ENCODE results near the gene SLC35G1. TPM values are rescaled to one million over a fixed set of nuclear protein-coding genes. Genes with fewer than 3 reads are reported as not detected.

The SLC35G1 gene
- total RNA-seq (2021; fragmentation: NEBNext Ultra II Directional; extraction: Animal tissue kit (Norgen Biotek cat#: 25700)): 6.2 and 6.9 TPM in 2 replicates
- 3.9 and 6.4 TPM in 2 replicates for polyA plus RNA-seq (2011; rRNA removed)
- 5.4 TPM for polyA plus RNA-seq (2011; cell fraction: cytosol; rRNA removed)
- polyA plus RNA-seq (2011; cell fraction: nucleus; rRNA removed): 6.0 TPM
- polyA plus RNA-seq (2012, experiment 1 of 2): 3.2 to 4.8 TPM (median 4.3 TPM) in 4 replicates
- 0.72 TPM for polyA plus RNA-seq (2012, experiment 2 of 2)
- 6.5 TPM for polyA plus RNA-seq (2013, experiment 1 of 2)
- 6.5 TPM for polyA plus RNA-seq (2013, experiment 2 of 2)
- polyA minus RNA-seq (2011; rRNA and poly(A)+ RNA removed): 8.5 and 11.0 TPM in 2 replicates
- 2.1 TPM for polyA minus RNA-seq (2011; cell fraction: cytosol; rRNA and poly(A)+ RNA removed)
- 15.0 TPM for polyA minus RNA-seq (2011; cell fraction: nucleus; rRNA and poly(A)+ RNA removed)
- long read RNA-seq, experiment 1, partial matches to known transcripts: 0 of 1 reads
- long read RNA-seq, experiment 1, other reads (novel, unspliced or antisense): 1 of 1 reads
- long read RNA-seq, experiment 2, partial matches to known transcripts: 0 of 1 reads
- long read RNA-seq, experiment 2, other reads (novel, unspliced or antisense): 1 of 1 reads

GRCh38 chr10:93893646-93894515 lies at the start of gene SLC35G1:
Gene SLC35G1, plus strand, starts transcription at chr10:93893978. Its CDS starts 56 bp downstream, at chr10:93894034.
- H3K27me3 ChIP-seq (replicated peaks in 1 of 4; ENCODE audit: control insufficient read depth in 3 of 4, extremely low read depth in 1 of 4, insufficient read depth in 3 of 4, low read length in 3 of 4): peaks cover 0 to 17% (median 12%) of the 10 kb centered on the region in 4 experiments; a peak in 6 of 7 replicates
- FAIRE-seq (no peak), DNase-seq (ENCODE audit: low read depth in 1 of 2, low spot score in 2 of 2) (peak; percentile 49 to 76)
- H3K9me3 ChIP-seq (ENCODE audit: insufficient read depth in 2 of 2, low read depth in 1 of 2, low read length in 1 of 2): no peaks in the 10 kb centered on the region
- ChIA-PET POLR2A (ENCODE audit: partially characterized antibody) (interaction anchor here (0.6 to 1.3 kb wide), 2 partner anchors 23 to 106 kb away, joined by 3 read pairs; no protein-coding TSS in a partner anchor), CTCF (ENCODE audit: partially characterized antibody) (interaction anchor here (1.0 to 1.6 kb wide), 7 partner anchors 26 to 520 kb away, joined by 3 read pairs; no protein-coding TSS in a partner anchor)
- peak within 1 kb of the TSS; percentile 95 for H2AFZ ChIP-seq (ENCODE audit: low read length)
- H2BK15ac ChIP-seq (ENCODE audit: low read length): no peak within 1 kb of the TSS; the same call in 1 of the 2 replicates
- no peak within 1 kb of the TSS for H3K23ac ChIP-seq (ENCODE audit: insufficient read length)
- WGBS, 2 experiments (ENCODE audit: extremely low coverage in 1 of 2, insufficient coverage in 1 of 2, insufficient read length in 1 of 2, insufficient replicate concordance in 2 of 2, low coverage in 1 of 2, low lambda C conversion rate in 2 of 2, missing lambda C conversion rate in 1 of 2): 4% methylated on average over 50 of the region's 82 CpGs; no CpG with 5 or more reads in 1 of the 2 experiments
- H3K79me2 ChIP-seq (ENCODE audit: control insufficient read depth in 1 of 2, insufficient read depth in 2 of 2, low read length in 2 of 2): 0 out of 4 replicates have a peak, but pooled peaks cover 0 to 2% of the 10 kb centered on the region in 2 experiments
- no peaks in the 10 kb centered on the region for H3K36me3 ChIP-seq (ENCODE audit: control insufficient read depth in 2 of 4, insufficient read depth in 4 of 4, low read length in 3 of 4)
- H3K27ac ChIP-seq (ENCODE audit: low read depth, low read length): no peak within 1 kb of the TSS
- H2BK20ac ChIP-seq (ENCODE audit: low read length): no peak within 1 kb of the TSS
- H4K91ac ChIP-seq (replicated peaks; ENCODE audit: insufficient read length, low read length): peak within 1 kb of the TSS; percentile 79
- H2BK5ac ChIP-seq (ENCODE audit: low read depth, low read length): no peak within 1 kb of the TSS; the same call in 1 of the 2 replicates
- H3K4ac ChIP-seq (replicated peaks; ENCODE audit: insufficient read length, low read depth, low read length): no peak within 1 kb of the TSS
- H4K8ac ChIP-seq (ENCODE audit: extremely low read depth, insufficient read depth, low read length): peak within 1 kb of the TSS; percentile 85; the same call in 1 of the 2 replicates
- peak within 1 kb of the TSS; percentile 27 for H4K5ac ChIP-seq (ENCODE audit: insufficient read length, low read depth, low read length)
- H3K4me3 ChIP-seq (ENCODE audit: extremely low read depth in 1 of 4, insufficient read depth in 2 of 4, low read depth in 3 of 4, low read length in 4 of 4): peak within 1 kb of the TSS; percentile 64 to 75 (median 69)
- peak within 1 kb of the TSS; percentile 91; the same call in 1 of the 2 replicates for H2BK12ac ChIP-seq (ENCODE audit: low read depth, low read length)
- H3K23me2 ChIP-seq (ENCODE audit: low read depth, low read length): peaks cover 8% of the 10 kb centered on the region
- no peak within 1 kb of the TSS for H3K56ac ChIP-seq (replicated peaks; ENCODE audit: insufficient read length, low read depth, low read length)
- no peak within 1 kb of the TSS for H3K14ac ChIP-seq (ENCODE audit: insufficient read length)
- peak within 1 kb of the TSS; percentile 74 to 84 for H3K4me2 ChIP-seq (ENCODE audit: insufficient read depth in 1 of 2, low read depth in 2 of 2, low read length in 2 of 2)
- peak within 1 kb of the TSS; percentile 22 to 80 (median 63); a peak in 6 of 7 replicates for H3K9ac ChIP-seq (replicated peaks in 1 of 4; ENCODE audit: extremely low read depth in 1 of 4, low read depth in 3 of 4, low read length in 3 of 4)
- H4K20me1 ChIP-seq (replicated peaks in 1 of 2; ENCODE audit: control insufficient read depth in 1 of 2, insufficient read depth in 2 of 2, low read length in 2 of 2): no peaks in the 10 kb centered on the region
- peak within 1 kb of the TSS; percentile 81 for H3K18ac ChIP-seq (ENCODE audit: extremely low read depth, low read length)
- no peaks in the 10 kb centered on the region for H3K79me1 ChIP-seq (ENCODE audit: low read depth, low read length)
- H2AK5ac ChIP-seq (ENCODE audit: low read depth, low read length): no peak within 1 kb of the TSS; the same call in 1 of the 2 replicates
- peaks cover 4 to 19% (median 10%) of the 10 kb centered on the region in 4 experiments; a peak in 6 of 7 replicates for H3K4me1 ChIP-seq (replicated peaks in 1 of 4; ENCODE audit: control insufficient read depth in 3 of 4, insufficient read depth in 4 of 4, low read length in 3 of 4)
- no peak within 1 kb of the TSS for H2BK120ac ChIP-seq (replicated peaks; ENCODE audit: low read depth, low read length)
- TF ChIP-seq TBP (IDR thresholded peaks at IDR 0.05; ENCODE audit: low read depth, low read length) (peak; percentile 23; the same call in 1 of the 2 replicates), E2F6 (IDR thresholded peaks at IDR 0.05) (peak; percentile 84), ASH2L (IDR thresholded peaks at IDR 0.05; ENCODE audit: low read length) (peak; percentile 74), CTCF (IDR thresholded peaks at IDR 0.05; ENCODE audit: control extremely low read depth in 1 of 3, insufficient read depth in 1 of 3, low read depth in 1 of 3, low read length in 3 of 3) (peak in 1 of 3 experiments; percentile 7; a peak in 1 of 4 replicates)

All from H1 (cell line).